Uterine smooth muscle cell (primary cell): ENCODE data around the gene PLCG1. TPM values are rescaled to one million over a fixed set of nuclear protein-coding genes. Genes with fewer than 3 reads are reported as not detected.

Source experiments
- total RNA-seq: library from RNA; depleted of rRNA; stranded (reverse); fragments of >200 nt; gene quantifications from 2 replicates; pipeline ENCODE4 v1.2.3, GENCODE V29; 2014

The PLCG1 gene
- total RNA-seq, result 66.5 and 81.2 TPM in 2 replicates

GRCh38 chr20:41136680-41137613 lies at the start of gene PLCG1:
PLCG1 (plus strand) TSS chr20:41137543; CDS start chr20:41137642, 99 bp downstream.

Other genes starting within 250 kb of the PLCG1 start
- gene TOP1, start 108.7 kb upstream of the PLCG1 start, total RNA-seq, result 30.2 and 37.4 TPM in 2 replicates
- 24.0 and 64.6 TPM in 2 replicates for gene ZHX3, start 180.2 kb downstream of the PLCG1 start, total RNA-seq
- 5.0 and 5.5 TPM in 2 replicates for gene LPIN3, start 203.3 kb downstream of the PLCG1 start, total RNA-seq
- gene EMILIN3, start 229.3 kb downstream of the PLCG1 start, total RNA-seq, result under 0.01 TPM in 1 of 2 replicates, not detected in the other